NCI-H128 (cell line): ENCODE measurements around the gene SPIRE1.
"Not testable (repeated sequence)": the region's sequence is repeated elsewhere in the genome, so short reads cannot be mapped to it uniquely, and the experiment has no call there.

Source experiments
- DNase-seq: peaks from one replicate; lab custom pipeline; 2025; ENCODE audit not compliant: unreplicated experiment; lab: John Stamatoyannopoulos, UW

Gene SPIRE1

GRCh38 chr18:12423393-12423792 is 234.5 kb downstream of the SPIRE1 start:
- DNase-seq = no peak

GRCh38 chr18:12422936-12423335 is 235.0 kb downstream of the SPIRE1 start:
- no peak for DNase-seq

- no peak for DNase-seq
These were observed 236.2 kb downstream of the SPIRE1 start for GRCh38 chr18:12421732-12422131.

GRCh38 chr18:12420821-12421421 is 237.0 kb downstream of the SPIRE1 start:
- DNase-seq = peak; percentile 51

GRCh38 chr18:12417687-12418086 is 240.2 kb downstream of the SPIRE1 start:
- DNase-seq = no peak

- no peak for DNase-seq
These were observed 241.7 kb downstream of the SPIRE1 start for GRCh38 chr18:12416098-12416729.

- DNase-seq = no peak
These were observed 246.5 kb downstream of the SPIRE1 start for GRCh38 chr18:12411456-12411855.

GRCh38 chr18:12410747-12411146 is 247.2 kb downstream of the SPIRE1 start:
- DNase-seq = not testable (repeated sequence)

- no peak for DNase-seq
These were observed 247.8 kb downstream of the SPIRE1 start for GRCh38 chr18:12410081-12410481.

GRCh38 chr18:12409469-12409868 is 248.4 kb downstream of the SPIRE1 start:
- DNase-seq = no peak

- no peak for DNase-seq
These were observed 249.5 kb downstream of the SPIRE1 start for GRCh38 chr18:12408247-12408869.

GRCh38 chr18:12406371-12407111 is 251.4 kb downstream of the SPIRE1 start:
- no peak for DNase-seq

GRCh38 chr18:12405066-12405465 is 252.8 kb downstream of the SPIRE1 start:
- no peak for DNase-seq

GRCh38 chr18:12403601-12404506 is 254.1 kb downstream of the SPIRE1 start:
- DNase-seq = no peak

- DNase-seq = no peak
These were observed 256.0 kb downstream of the SPIRE1 start for GRCh38 chr18:12401881-12402280.

GRCh38 chr18:12399231-12399630 is 258.7 kb downstream of the SPIRE1 start:
- DNase-seq = no peak

GRCh38 chr18:12398625-12399024 is 259.3 kb downstream of the SPIRE1 start:
- no peak for DNase-seq

GRCh38 chr18:12397793-12398192 is 260.1 kb downstream of the SPIRE1 start:
- DNase-seq = no peak

- DNase-seq = no peak
These were observed 260.7 kb downstream of the SPIRE1 start for GRCh38 chr18:12397254-12397653.
